Myocyte (in vitro differentiated cells): Measurements from ENCODE around the gene SEC14L6. TPM values are rescaled to one million over a fixed set of nuclear protein-coding genes. Genes with fewer than 3 reads are reported as not detected.
A peak's percentile ranks its signal among the peaks of the same experiment; 100 is the strongest.
"Not testable (repeated sequence)": the region's sequence is repeated elsewhere in the genome, so short reads cannot be mapped to it uniquely, and the experiment has no call there.

ENCODE experiments used
- DNase-seq: peaks from one replicate; pipeline ENCODE4 v3.0.0-alpha.2; 2012; ENCODE audit warnings: low read depth
- total RNA-seq: library from RNA; depleted of rRNA; stranded (reverse); fragments of >200 nt; gene quantifications from 2 replicates; pipeline ENCODE4 v1.2.3, GENCODE V29; 2014

The SEC14L6 gene
- total RNA-seq, 1 donor from 2014 or later, result not detected

DNA sequence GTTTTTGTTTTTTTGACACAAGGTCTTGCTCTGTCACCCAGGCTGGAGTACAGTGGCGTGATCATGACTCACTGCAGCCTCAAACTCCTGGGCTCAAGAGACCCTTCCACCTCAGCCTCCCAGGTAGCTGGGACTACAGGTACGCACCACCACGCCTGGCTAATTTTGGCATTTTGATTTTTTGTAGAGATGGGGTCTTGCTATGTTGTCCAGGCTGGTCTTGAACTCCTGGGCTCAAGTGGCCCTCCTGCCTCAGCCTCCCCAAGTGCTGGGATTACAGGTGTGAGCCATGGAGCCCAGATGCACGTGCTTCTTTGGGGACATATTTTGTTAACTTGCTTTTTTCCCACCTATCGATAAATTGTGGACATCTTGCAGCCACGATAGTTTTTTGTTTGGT, 20.7 kb upstream of the SEC14L6 start:
- not testable (repeated sequence) for DNase-seq

DNA sequence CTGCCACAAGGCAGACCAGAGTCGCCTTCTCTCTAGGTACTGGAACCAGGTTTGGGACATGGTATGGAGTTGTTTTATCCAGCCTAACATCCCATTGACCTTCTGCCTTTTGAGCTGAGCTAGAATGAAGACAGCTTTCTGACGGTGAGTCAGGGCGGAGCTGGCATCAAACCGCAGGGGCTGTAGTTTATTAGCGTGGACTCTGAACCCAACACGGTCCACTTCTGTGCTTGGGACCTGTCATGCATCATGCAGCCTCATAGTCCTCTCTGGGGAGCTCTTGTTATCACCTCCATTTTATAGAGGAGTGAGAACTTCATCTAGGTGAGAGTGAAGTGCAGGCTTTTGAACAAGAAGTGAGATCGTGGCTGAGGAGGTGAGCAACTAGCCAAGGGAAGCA, 19.6 kb upstream of the SEC14L6 start:
- DNase-seq, result no peak

DNA sequence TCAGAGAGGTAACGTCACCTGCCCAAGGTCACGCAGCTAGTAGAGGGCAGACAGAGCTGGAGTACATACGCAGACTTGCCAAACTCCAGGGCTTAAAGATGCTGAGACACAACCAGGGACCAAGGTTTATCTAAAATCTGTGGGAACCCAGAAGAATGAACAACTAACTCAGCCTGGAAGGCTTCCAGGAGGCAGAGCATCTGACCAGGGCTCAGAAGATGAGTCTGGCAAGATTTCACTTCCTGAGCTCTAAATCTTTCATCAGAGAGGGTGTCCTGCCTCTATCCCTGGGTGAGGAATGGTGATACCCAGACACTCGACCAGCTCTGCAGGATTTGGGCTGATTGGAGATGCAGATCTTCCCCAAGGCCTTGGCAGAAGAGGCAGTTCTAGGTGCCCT, 18.8 kb upstream of the SEC14L6 start:
- DNase-seq, result no peak

DNA sequence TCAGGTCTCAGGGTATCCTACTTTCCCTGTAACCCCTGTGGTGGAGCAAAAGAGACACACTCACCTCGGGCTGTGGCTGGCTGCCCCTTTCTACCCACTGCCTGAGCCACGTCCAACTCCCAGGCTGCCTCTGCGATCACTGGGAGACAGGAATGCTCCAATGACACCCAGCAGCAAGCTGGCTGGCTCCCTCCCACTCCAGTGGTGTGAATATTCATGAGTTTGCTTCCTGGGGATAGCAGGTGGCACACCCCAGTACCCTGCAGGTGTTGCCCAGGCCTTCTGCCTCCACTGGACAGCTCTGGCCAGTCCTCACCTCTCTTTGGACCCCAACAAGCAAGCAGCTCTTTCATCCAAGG, 18.2 kb upstream of the SEC14L6 start:
- DNase-seq, result no peak

DNA sequence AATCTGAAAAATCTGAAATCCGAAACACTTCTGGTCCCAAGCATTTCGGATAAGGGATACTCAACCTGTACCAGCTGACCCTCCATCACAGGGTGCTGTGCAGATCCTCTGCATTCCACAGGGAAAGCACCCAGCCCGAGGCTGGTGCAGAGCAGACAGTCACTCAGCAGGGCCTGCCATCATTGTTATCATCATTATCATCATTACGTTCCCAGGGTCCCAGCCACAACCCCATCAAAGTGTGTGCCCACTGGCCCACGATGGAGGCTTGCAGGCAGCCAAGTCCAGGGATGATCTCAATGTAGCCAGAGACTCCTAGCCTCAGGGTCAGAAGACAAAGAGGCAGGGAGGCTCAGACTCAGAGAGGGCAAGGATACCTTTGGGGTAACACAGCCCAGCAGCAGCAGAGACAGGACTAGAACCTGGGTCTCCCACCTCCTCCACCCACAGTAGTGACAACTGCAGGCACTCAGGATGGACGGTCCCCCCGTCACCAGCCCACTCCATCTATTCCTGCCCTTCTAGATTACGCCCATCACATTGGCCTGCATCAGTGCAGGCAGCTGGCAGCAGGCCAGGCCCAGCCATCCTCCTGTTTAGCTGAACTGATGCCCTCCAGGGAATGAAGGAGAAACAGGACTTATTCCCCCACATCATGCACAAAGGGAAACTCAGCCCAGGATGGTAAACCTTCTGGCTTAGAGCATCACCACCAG, 17.7 kb upstream of the SEC14L6 start:
- DNase-seq, result no peak

DNA sequence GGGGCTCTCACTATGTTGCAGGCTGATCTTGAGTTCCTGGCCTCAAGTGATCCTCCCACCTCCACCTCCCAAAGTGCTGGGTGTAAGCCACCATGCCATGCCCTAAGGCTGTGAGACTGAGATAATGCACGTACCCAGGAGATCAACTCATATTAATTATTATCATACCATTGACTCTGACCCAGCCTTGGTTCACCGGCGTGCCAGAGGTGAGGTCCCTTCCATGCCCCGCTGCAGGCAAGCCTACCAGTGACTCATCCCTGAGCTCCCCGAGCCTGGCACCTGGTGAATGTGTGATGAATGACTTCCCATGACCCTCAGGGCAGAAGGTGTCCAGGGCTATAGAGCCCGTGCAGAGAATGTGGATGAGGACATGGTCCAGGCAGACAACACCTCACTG, 15.8 kb upstream of the SEC14L6 start:
- no peak for DNase-seq

DNA sequence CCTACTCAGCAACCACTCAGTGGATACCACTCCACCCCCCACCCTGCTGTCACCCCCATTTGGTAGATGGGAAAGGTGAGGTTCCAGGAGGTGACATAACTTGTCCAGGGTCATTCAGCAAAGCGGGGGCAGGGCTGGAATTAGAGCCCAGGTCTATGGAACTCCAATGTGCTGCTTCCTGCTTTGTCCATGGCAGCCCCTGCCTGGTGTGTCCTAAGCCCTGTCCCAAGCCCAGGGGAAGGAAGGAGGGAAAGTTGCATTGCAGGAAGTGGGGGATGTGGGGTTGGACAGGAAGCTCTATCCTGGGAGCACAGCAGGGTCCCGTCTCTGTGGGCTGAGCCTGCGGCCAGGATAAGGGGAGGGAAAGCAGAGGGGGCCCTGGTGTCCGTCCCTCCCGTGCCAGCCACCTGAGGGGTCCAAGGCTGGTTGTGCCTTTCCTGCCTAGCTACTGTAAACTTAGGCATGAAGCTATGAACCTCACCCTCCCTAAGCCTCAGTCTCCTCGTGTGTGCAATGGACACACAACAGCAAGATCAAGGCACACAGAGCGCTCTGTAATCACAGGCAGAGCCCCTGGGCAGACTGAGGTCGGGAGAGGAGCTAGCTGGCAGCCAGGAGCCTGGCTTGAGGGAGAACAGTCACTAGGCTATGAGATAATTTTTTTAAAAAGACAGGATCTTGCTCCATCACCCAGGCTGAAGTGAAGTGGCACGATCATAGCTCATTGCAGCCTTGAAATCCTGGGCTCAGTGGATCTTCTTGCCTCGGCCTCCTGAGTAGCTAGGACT, 15.1 kb upstream of the SEC14L6 start:
- no peak for DNase-seq

DNA sequence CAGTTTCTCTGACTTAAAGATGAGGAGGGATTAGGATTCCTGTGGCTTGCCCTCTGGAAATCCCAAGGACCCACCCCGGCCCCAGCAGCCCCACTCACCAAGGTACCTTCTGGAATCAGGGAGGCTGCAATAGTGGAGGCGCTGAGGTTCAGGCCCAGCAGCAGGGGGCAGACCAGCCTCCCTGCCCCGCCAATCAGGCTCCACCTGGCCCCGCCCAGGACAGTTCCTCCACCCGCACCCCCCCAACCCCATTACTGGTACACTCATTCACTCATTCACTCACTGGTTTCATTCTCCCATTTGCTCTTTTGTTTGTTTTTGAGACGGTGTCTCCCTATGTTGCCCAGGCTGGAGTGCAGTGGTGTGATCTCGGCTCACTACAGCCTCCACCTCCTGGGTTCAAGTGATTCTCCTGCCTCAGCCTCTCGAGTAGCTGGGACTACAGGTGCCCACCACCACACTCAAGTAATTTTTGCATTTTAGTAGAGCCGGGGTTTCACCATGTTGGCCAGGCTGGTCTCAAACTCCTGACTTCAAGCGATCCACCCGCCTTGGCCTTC, 14.2 kb upstream of the SEC14L6 start:
- DNase-seq, result not testable (repeated sequence)

DNA sequence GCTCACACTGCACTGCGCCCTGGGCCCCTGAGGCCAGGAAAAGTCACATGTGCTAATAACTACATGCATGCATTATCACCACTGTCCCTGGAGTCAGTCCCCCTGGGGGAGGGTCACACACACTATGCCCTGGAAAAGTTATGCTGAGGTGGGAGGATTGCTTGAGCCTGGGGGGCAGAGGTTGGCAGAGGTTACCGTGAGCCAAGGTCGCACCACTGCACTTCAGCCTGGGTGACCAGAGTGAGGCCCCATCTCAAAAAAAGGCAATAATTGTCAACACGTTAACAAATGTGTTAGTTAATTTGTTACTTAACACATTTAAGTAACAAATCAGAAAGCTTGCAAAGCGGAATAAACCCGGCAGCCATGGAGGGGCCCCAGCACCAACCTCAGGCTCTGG, 13.3 kb upstream of the SEC14L6 start:
- no peak for DNase-seq

DNA sequence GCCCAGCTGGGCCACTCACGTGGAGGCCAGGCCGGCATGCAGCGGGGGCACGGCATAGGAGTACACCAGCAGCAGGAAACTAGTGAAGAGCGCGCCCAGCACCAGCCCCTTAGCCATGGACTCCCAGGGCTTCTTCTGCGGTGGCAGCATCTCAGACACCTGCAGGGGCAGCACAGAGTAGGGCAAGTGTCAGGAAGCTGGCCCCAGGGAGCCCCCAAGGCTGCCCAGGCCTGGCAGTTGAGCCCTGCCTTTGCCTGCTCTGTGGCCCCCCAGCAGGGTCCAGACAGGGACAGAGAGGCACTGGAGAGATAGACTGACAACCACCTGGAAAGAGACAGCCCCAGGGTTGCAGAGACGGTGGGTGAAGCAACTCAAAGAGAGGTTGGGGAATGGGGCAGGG, 10.7 kb upstream of the SEC14L6 start:
- no peak for DNase-seq

DNA sequence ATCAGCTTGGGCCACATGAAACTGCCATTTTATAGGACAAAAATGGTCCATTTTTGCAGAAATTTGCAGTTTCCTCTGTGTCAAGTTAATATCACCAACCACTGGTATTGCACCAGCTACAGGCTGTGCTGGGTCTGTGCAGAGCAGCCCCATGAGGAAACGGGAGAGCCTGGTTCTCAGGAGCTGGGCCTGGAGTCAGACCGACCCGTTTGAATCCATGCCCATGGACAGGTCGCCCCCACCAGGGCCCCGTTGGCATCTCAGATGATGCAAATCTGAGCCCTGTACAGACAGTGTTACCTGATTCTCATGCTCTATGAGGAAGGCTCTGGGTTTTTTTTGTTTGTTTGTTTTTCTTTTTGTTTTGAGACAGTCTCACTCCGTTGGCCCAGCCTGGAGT, 9.8 kb upstream of the SEC14L6 start:
- no peak for DNase-seq

DNA sequence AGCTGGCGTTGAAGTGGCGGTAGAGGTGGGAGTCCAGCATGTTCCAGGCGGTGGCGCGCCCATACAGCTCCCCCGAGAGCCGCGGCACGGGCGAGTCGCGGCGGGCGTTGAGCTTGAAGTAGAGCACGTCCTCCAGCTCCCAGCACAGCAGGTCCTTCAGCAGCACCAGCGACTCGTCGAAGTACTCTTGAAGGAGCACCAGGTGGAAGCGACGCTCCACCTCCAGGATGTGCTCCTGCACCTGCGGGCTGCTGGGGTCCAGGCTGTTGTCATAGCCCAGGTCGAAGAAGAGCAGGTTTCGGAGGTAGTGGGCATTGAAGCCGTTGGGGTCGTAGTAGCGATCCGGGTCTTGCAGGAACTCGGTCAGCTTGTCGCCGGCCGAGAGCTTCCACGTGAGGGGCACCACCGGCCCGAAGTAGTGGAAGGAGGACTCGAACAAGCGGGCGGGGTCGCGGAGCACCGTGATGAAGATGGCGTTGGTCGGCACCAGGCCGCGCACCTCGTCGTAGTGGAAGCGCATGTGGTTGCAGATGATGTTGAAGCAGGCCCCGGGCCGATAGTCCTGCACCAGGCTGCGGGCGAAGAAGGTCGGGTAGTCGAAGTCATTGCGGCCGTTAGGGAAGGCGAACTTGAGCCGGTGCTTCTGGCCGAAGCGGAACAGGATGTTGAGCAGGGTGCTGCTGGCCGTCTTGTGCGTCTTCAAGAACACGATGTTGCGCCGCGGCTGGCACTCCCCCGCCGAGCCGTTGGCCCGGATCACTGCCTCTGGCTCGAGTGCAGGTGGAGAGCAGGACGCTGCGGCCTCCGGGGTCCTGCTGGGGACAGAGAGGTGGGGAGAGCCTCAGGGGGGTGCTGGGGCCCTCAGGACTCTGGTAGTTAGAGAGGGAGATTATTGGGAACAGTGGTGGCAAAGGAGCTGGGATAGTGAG, 9.0 kb upstream of the SEC14L6 start:
- DNase-seq, result no peak

DNA sequence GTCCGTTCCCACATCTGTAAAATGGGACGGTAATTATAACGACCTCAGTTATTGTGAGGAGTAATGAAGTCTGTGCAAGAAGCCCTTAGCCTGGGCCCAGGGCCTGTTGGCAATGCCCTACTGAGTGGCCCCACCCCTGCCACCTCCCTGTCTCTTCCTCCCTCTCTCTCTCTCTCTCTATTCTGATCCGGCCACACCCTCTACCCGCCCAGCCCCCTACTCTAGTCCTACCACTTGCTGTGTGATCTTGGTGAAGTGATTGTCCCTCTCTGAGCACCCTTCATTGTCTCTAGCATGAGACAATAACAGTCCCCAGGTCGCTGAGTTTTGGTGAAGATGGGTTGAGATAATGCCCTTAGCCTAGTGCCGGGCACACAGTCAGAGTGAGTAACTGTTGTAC, 7.4 kb upstream of the SEC14L6 start:
- no peak for DNase-seq

DNA sequence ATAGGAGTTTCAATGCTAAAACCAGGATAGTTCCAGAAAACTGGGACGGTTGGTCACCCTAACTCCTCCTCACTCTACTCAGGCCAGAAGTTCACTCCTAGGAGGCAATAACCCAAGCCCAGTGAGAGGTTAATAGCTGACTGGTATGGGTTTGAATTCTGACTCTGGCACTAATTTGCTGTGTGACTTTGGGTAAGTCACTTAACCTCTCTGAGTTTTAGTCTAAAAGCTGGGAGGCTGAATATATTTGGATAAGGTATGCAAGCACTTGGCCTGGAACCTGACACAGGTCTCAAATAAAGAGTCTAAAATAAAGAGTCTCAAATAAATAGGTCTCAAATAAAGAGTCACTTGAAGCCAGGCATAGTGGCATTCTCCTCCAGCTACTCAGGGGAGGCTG, 6.2 kb upstream of the SEC14L6 start:
- no peak for DNase-seq

DNA sequence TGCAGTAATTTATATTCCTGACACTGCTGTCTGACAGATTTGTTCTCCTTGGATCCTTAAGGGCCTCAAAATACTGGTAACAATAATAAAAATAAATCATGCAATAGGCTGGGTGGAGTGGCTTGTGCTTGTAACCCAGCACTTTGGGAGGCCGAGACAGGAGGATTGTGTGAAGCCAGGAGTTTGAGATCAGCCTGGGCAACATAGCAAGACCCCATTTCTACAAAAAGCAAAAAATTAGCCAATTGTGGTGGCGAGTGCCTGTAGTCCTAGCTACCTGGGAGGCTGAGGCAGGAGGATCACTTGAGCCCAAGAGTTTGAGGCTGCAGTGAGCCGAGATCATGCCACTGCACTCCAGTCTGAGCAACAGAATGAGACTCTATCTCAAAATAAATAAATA, 5.3 kb upstream of the SEC14L6 start:
- not testable (repeated sequence) for DNase-seq

DNA sequence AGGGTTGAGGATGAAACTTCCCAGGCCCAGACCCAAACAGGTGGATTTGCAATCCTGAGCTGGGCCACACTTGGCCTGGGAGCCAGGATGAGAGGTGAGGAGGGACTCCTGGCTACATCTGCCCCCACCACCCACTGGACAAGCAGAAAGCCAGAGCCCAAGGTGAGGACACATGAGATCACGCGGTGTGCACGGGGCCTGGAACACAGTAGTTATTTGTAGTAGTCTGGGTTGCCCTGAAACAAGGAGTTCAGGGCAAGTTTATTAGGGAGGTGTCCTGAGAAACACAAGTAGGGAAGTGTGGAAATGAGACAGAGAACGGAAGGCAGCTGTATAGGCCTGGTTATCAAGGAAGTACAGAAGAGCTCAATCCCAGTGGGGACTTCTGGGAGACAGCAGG, 647 bp upstream of the SEC14L6 start:
- no peak for DNase-seq

DNA sequence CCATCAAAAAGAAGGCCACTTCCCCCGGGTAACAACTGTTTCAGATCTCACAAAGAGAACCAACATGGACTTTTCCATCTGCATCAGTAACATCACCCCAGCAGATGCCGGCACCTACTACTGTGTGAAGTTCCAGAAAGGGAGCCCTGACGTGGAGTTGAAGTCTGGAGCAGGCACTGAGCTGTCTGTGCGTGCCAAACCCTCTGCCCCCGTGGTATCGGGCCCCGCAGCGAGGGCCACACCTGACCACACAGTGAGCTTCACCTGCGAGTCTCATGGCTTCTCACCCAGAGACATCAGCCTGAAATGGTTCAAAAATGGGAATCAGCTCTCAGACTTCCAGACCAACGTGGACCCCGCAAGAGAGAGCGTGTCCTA, 3.7 kb downstream of the SEC14L6 start:
- DNase-seq, result no peak

DNA sequence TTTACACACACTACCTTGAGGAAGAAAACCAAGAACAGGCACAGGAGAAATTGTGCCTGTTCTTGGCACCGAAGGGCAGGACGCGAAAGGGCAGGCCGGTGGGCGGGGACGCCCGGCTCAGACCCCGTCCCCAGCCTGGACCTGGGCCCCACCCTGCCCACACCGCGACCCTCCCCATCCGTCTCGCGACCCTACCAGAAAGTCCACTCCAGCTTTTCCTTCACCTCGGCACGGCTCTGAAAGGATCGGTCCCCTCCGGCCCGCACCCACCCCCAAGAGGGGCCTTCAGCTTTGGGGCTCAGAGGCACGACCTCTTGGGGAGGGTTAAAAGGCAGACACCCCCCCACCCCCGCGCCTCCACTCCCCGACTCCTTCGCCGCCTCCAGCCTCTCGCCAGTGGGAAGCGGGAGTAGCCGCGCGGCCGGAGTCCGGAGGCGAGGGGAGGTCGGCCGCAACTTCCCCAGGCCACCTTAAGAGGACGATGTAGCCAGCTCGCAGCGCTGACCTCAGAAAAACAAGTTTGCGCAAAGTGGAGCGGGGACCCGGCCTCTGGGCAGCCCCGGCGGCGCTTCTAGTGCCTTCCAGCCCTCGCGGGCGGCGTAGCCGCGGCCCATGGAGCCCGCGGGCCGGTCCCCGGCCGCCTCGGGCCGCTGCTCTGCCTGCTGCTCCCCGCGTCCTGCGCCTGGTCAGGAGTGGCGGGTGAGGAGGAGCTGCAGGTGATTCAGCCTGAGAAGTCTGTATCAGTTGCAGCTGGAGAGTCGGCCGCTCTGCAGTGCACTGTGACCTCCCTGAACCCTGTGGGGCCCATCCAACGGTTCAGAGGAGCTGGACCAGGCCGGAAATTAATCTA, 4.4 kb downstream of the SEC14L6 start:
- no peak for DNase-seq

DNA sequence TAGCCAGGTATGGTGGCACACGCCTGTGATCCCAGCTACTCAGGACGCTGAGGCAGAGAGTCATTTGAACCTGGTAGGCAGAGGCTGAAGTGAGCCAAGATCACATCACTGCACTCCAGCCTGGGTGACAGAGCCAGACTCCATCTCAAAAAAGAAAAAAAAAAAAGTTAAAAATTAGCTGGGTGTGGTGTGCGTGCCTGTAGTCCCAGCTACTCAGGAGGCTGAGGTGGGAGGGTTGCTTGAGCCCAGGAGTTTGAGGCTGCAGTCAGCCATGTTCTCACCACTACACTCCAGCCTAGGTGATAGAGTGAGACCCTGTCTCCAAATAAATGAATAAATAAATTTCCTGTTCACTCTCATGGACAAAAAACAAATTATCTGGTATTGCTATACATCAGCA, 5.0 kb downstream of the SEC14L6 start:
- not testable (repeated sequence) for DNase-seq

DNA sequence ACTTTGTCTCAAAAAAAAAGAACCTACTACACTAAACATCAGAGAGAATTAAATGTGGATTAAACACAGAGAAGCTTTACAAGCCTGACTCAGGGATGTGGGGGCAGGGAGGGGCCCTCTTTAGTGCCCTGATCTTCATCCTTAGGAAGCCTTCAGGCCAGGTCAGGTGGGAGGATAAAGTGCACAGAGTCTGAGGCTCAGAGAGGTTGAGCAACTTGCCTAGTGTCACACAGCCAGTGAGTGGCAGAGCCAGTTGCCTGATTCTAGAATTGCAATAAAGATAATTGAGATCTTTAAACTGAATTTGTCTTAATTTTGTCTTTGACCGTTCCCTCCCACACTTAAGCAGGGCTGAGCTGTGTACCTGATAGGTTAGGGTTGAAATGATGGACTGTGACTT, 7.2 kb downstream of the SEC14L6 start:
- DNase-seq, result no peak

DNA sequence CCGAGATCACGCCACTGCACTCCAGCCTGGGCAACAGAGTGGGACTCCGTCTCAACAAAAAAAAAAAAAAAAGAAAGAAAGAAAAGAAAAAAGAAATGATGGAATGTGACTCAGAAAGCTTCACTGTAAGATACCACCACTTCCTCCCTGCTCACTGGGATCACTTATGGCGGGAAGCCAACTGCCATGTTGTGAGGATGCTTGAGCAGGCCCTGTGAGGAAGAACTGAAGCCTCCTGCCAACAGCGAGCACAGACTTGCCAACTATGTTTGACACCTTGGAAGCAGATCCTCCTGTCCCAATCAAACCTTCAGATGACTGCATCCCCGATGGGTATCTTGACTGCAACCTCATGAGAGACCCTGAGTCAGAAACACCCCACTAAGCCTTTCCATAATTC, 8.3 kb downstream of the SEC14L6 start:
- DNase-seq, result peak; percentile 16
